PC-3 (cell line): Measurements from ENCODE around the gene DEPP1.

ENCODE experiments used
- EZH2 ChIP-seq: fragments of 300-600 bp; sonication (generic); IDR thresholded peaks from one replicate; pipeline ENCODE4 v1.6.1; 2017; ENCODE audit warnings: antibody characterized with exemption, mild to moderate bottlenecking, low read length; ENCODE audit not compliant: unreplicated experiment
- TF ChIP-seq, protein P1 (sequence below): fragments of 300-600 bp; sonication (generic); conservative IDR thresholded peaks from 2 replicates; pipeline ENCODE4 v1.5.1; 2017; ENCODE audit warnings: antibody characterized with exemption, low read depth, mild to moderate bottlenecking, low read length

DNA sequence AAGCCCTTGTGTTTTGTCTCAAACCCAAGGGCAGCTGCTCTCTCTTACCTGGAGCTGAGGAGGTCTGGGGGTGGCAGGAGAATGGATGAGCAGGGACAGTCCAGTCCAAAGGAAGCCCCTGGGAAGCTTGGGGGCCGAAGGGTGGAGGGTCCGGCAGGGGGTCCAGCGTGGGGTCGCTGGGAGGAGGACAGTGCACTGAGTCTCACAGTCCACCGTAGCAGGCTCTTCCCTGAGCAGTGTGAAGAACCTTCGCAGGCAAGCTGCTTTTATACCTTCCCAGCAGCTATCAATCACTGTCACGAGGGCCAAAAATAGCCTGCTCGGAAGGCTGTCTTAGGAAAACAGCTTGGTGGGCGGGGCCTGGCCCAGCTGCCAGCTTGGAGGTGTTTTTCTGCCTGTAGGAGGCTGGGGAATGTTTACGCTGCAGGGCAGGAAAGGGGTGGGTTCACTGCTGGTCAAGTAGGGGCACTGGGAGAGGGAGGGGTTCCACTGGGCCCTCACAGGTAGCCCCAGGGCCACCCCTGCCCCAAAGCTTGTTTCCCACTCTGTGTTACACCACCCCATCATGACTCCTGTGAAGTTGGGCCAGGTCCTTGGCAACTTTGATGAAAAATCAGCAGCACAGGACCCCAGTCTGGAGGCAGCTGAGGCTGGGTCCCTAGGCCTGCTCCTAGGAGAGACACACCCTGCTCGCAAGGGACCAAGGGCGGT lies at the start of gene DEPP1:
- TF ChIP-seq, protein P1, sequence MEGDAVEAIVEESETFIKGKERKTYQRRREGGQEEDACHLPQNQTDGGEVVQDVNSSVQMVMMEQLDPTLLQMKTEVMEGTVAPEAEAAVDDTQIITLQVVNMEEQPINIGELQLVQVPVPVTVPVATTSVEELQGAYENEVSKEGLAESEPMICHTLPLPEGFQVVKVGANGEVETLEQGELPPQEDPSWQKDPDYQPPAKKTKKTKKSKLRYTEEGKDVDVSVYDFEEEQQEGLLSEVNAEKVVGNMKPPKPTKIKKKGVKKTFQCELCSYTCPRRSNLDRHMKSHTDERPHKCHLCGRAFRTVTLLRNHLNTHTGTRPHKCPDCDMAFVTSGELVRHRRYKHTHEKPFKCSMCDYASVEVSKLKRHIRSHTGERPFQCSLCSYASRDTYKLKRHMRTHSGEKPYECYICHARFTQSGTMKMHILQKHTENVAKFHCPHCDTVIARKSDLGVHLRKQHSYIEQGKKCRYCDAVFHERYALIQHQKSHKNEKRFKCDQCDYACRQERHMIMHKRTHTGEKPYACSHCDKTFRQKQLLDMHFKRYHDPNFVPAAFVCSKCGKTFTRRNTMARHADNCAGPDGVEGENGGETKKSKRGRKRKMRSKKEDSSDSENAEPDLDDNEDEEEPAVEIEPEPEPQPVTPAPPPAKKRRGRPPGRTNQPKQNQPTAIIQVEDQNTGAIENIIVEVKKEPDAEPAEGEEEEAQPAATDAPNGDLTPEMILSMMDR = no peak
- no peak for TF ChIP-seq EZH2
